GM18909 (cell line): Measurements from ENCODE around the gene TFCP2.

Source experiments
- ATAC-seq: cut with Tn5 transposase; IDR thresholded peaks from one replicate; pipeline ENCODE4 v1.9.1; 2021; ENCODE audit warnings: mild to moderate bottlenecking; ENCODE audit not compliant: unreplicated experiment, poor library complexity

Gene TFCP2

GRCh38 chr12:51160814-51161459 is 12.0 kb downstream of the TFCP2 start:
- no peak for ATAC-seq

GRCh38 chr12:51156245-51156765 is 16.6 kb downstream of the TFCP2 start:
- no peak for ATAC-seq

GRCh38 chr12:51152953-51153352 is 20.0 kb downstream of the TFCP2 start:
- ATAC-seq = no peak

- ATAC-seq = no peak
These were observed 22.2 kb downstream of the TFCP2 start for GRCh38 chr12:51150777-51151176.

GRCh38 chr12:51147309-51147708 is 25.6 kb downstream of the TFCP2 start:
- ATAC-seq = no peak

- no peak for ATAC-seq
These were observed 33.6 kb downstream of the TFCP2 start for GRCh38 chr12:51139292-51139844.

- no peak for ATAC-seq
These were observed 40.2 kb downstream of the TFCP2 start for GRCh38 chr12:51132693-51133092.

- ATAC-seq = no peak
These were observed 41.0 kb downstream of the TFCP2 start for GRCh38 chr12:51131745-51132521.

- ATAC-seq = no peak
These were observed 44.0 kb downstream of the TFCP2 start for GRCh38 chr12:51128919-51129318.

- ATAC-seq = no peak
These were observed 45.7 kb downstream of the TFCP2 start for GRCh38 chr12:51127050-51127729.

GRCh38 chr12:51126297-51126696 is 46.6 kb downstream of the TFCP2 start:
- ATAC-seq = no peak

GRCh38 chr12:51124504-51124903 is 48.4 kb downstream of the TFCP2 start:
- no peak for ATAC-seq

- ATAC-seq = no peak
These were observed 50.1 kb downstream of the TFCP2 start for GRCh38 chr12:51122844-51123243.

- no peak for ATAC-seq
These were observed 54.2 kb downstream of the TFCP2 start for GRCh38 chr12:51118706-51119105.

- no peak for ATAC-seq
These were observed 57.4 kb downstream of the TFCP2 start for GRCh38 chr12:51115533-51115932.

- ATAC-seq = no peak
These were observed 64.8 kb downstream of the TFCP2 start for GRCh38 chr12:51108136-51108535.

GRCh38 chr12:51103977-51104376 is 69.0 kb downstream of the TFCP2 start:
- ATAC-seq = no peak

GRCh38 chr12:51098611-51099010 is 74.3 kb downstream of the TFCP2 start:
- no peak for ATAC-seq

- ATAC-seq = no peak
These were observed 82.2 kb downstream of the TFCP2 start for GRCh38 chr12:51090705-51091229.

GRCh38 chr12:51087818-51088217 is 85.1 kb downstream of the TFCP2 start:
- ATAC-seq = no peak

GRCh38 chr12:51086933-51087332 is 86.0 kb downstream of the TFCP2 start:
- no peak for ATAC-seq
